GM23338 (cell line): ENCODE measurements around the gene C9orf85. TPM values are rescaled to one million over a fixed set of nuclear protein-coding genes. Genes with fewer than 3 reads are reported as not detected.

ENCODE experiments used
- ATAC-seq: fragments of 200-7000 bp; cut with Tn5 transposase; 3 replicates; pipeline ENCODE4 v1.9.1; 2020
- DNase-seq: peaks from one replicate; pipeline ENCODE4 v3.0.0-alpha.2; 2015; ENCODE audit warnings: low spot score
- H2AFZ ChIP-seq: fragments of 200-600 bp; sonication (generic); 2 replicates; pipeline ENCODE4 v1.8.0; 2016; ENCODE audit warnings: antibody characterized with exemption, mild to moderate bottlenecking, moderate library complexity
- H3F3A ChIP-seq: fragments of 200-600 bp; sonication (generic); replicated peaks from 2 replicates; pipeline ENCODE4 v1.8.0; 2017; ENCODE audit warnings: antibody characterized with exemption, mixed run types, low read depth
- H3K27ac ChIP-seq: fragments of 200-600 bp; sonication (generic); 2 replicates; pipeline ENCODE4 v1.6.1; 2016; ENCODE audit warnings: low read depth
- H3K27me3 ChIP-seq: fragments of 200-600 bp; sonication (generic); 2 replicates; pipeline ENCODE4 v1.8.0; 2016; ENCODE audit warnings: mild to moderate bottlenecking, mixed run types, moderate library complexity; ENCODE audit not compliant: insufficient read depth
- H3K36me3 ChIP-seq: fragments of 200-600 bp; sonication (generic); 2 replicates; pipeline ENCODE4 v1.8.0; 2016; ENCODE audit warnings: mild to moderate bottlenecking; ENCODE audit not compliant: insufficient read depth
- H3K4me1 ChIP-seq: fragments of 200-600 bp; sonication (generic); 2 replicates; pipeline ENCODE4 v1.8.0; 2016; ENCODE audit warnings: mild to moderate bottlenecking, moderate library complexity; ENCODE audit not compliant: insufficient read depth
- H3K4me2 ChIP-seq: fragments of 200-600 bp; sonication (generic); 2 replicates; pipeline ENCODE4 v1.7.1; 2017; ENCODE audit warnings: mixed run types
- H3K4me3 ChIP-seq: fragments of 200-600 bp; sonication (generic); 2 replicates; pipeline ENCODE4 v1.6.1; 2016; ENCODE audit warnings: mixed run types
- H3K79me2 ChIP-seq: fragments of 200-600 bp; sonication (generic); replicated peaks from 2 replicates; pipeline ENCODE4 v1.8.0; 2017; ENCODE audit warnings: mild to moderate bottlenecking; ENCODE audit not compliant: insufficient read depth
- H3K9me2 ChIP-seq: fragments of 200-600 bp; sonication (generic); 2 replicates; pipeline ENCODE4 v1.8.0; 2017; ENCODE audit not compliant: insufficient read depth
- H4K20me1 ChIP-seq: fragments of 200-600 bp; sonication (generic); replicated peaks from 2 replicates; pipeline ENCODE4 v1.8.0; 2017; ENCODE audit warnings: mild to moderate bottlenecking; ENCODE audit not compliant: insufficient read depth
- H3K27ac Mint-ChIP-seq: 2 replicates; pipeline ENCODE4 v1.8.0; 2020; ENCODE audit warnings: inconsistent platforms, mild to moderate bottlenecking, moderate library complexity, mixed read lengths
- H3K27me3 Mint-ChIP-seq: 3 replicates; pipeline ENCODE4 v1.8.0; 2022; ENCODE audit warnings: low read depth, mild to moderate bottlenecking, moderate library complexity, mixed read lengths, inconsistent platforms; ENCODE audit not compliant: insufficient read depth, poor library complexity
- H3K36me3 Mint-ChIP-seq: 3 replicates; pipeline ENCODE4 v1.8.0; 2021; ENCODE audit warnings: low read depth, mild to moderate bottlenecking, inconsistent platforms, moderate library complexity, mixed read lengths
- H3K4me1 Mint-ChIP-seq: 3 replicates; pipeline ENCODE4 v1.8.0; 2020; ENCODE audit warnings: mild to moderate bottlenecking, inconsistent platforms, mixed read lengths
- H3K4me3 Mint-ChIP-seq: 3 replicates; pipeline ENCODE4 v1.8.0; 2021; ENCODE audit warnings: moderate library complexity, mild to moderate bottlenecking, inconsistent platforms, mixed read lengths
- H3K9me3 Mint-ChIP-seq: 3 replicates; pipeline ENCODE4 v1.8.0; 2020; ENCODE audit warnings: moderate library complexity, mild to moderate bottlenecking, inconsistent platforms, mixed read lengths
- CREB1 ChIP-seq: fragments of 250-450 bp; sonication (Bioruptor Pico); IDR thresholded peaks from 2 replicates; pipeline ENCODE4 v1.5.0; 2020; ENCODE audit warnings: low read depth, mild to moderate bottlenecking, moderate library complexity
- CTCF ChIP-seq, 2 experiments: fragments of 200-600 bp in 1 of 2; sonication (generic) in 1 of 2; conservative IDR thresholded peaks; 2 replicates each; pipeline versions ENCODE4 v1.5.1 to v1.6.1; 2016 to 2017; ENCODE audit warnings: antibody characterized with exemption in 2 of 2, low read depth in 2 of 2, mild to moderate bottlenecking in 2 of 2, moderate library complexity in 1 of 2
- ETS1 ChIP-seq: IDR thresholded peaks from 2 replicates; pipeline ENCODE4 v1.6.1; 2016; ENCODE audit warnings: antibody characterized with exemption
- EZH2 ChIP-seq: fragments of 200-600 bp; sonication (generic); IDR thresholded peaks from one replicate; pipeline ENCODE4 v1.8.0; 2017; ENCODE audit warnings: antibody characterized with exemption, mild to moderate bottlenecking, low read depth; ENCODE audit not compliant: unreplicated experiment
- EZH2phosphoT487 ChIP-seq: fragments of 200-600 bp; sonication (generic); IDR thresholded peaks from one replicate; pipeline ENCODE4 v1.8.1; 2018; ENCODE audit warnings: antibody characterized with exemption; ENCODE audit not compliant: unreplicated experiment
- JUNB ChIP-seq: IDR thresholded peaks from one replicate; pipeline ENCODE4 v1.6.1; 2016; ENCODE audit warnings: antibody characterized with exemption; ENCODE audit not compliant: unreplicated experiment
- NANOG ChIP-seq: IDR thresholded peaks from 2 replicates; pipeline ENCODE4 v1.6.1; 2016; ENCODE audit warnings: antibody characterized with exemption, borderline replicate concordance
- POLR2AphosphoS5 ChIP-seq: IDR thresholded peaks from 2 replicates; pipeline ENCODE4 v1.6.1; 2016; ENCODE audit warnings: antibody characterized with exemption, low read depth
- REST ChIP-seq: IDR thresholded peaks from one replicate; pipeline ENCODE4 v1.6.1; 2018; ENCODE audit warnings: antibody characterized with exemption; ENCODE audit not compliant: unreplicated experiment
- STAT1 ChIP-seq: IDR thresholded peaks from one replicate; pipeline ENCODE4 v1.6.1; 2016; ENCODE audit warnings: antibody characterized with exemption; ENCODE audit not compliant: unreplicated experiment
- ZNF114 ChIP-seq: fragments of 250-450 bp; sonication (Bioruptor Pico); IDR thresholded peaks from 2 replicates; pipeline ENCODE4 v1.5.0; 2020; ENCODE audit warnings: mild to moderate bottlenecking, moderate library complexity
- ZNF331 ChIP-seq: fragments of 250-450 bp; sonication (Bioruptor Pico); IDR thresholded peaks from 2 replicates; pipeline ENCODE4 v1.5.0; 2020; ENCODE audit warnings: low read depth, mild to moderate bottlenecking, moderate library complexity
- ZNF462 ChIP-seq: fragments of 250-450 bp; sonication (Bioruptor Pico); IDR thresholded peaks from 2 replicates; pipeline ENCODE4 v1.5.0; 2020; ENCODE audit warnings: mild to moderate bottlenecking, moderate library complexity
- polyA plus RNA-seq: library from polyadenylated mRNA; unstranded; fragments of >200 nt; fragmentation: Nextera tagmentation; extraction: Ambion mirVana; gene quantifications from 2 replicates; pipeline ENCODE4 v1.2.1, GENCODE V29; 2016
- total RNA-seq: library from RNA; depleted of rRNA; stranded (reverse); fragments of >200 nt; shearing (Covaris generic); gene quantifications from 2 replicates; pipeline ENCODE4 v1.2.3, GENCODE V29; 2014

Gene C9orf85
- total and polyA plus RNA-seq, 2 experiments from 2014 or later, result 10.3 to 20.8 TPM

GRCh38 chr9:71901695-71902597 is 9.5 kb upstream of the C9orf85 start:
- DNase-seq (peak; percentile 51), ATAC-seq (peak; percentile 50)
- Mint-ChIP-seq H3K36me3 (peaks cover 23% of the 10 kb centered on the region; the same call in 2 of the 3 replicates), H3K4me3 (peak overlapping the region; percentile 39), H3K27me3 (no peaks in the 10 kb centered on the region), H3K4me1 (peaks cover 74% of the 10 kb centered on the region), H3K27ac (peak overlapping the region; percentile 39), H3K9me3 (no peaks in the 10 kb centered on the region)
- Histone ChIP-seq H3F3A (no peaks in the 10 kb centered on the region), H3K79me2 (peaks cover 100% of the 10 kb centered on the region), H2AFZ (no peak overlapping the region), H3K4me2 (peak overlapping the region; percentile 61), H3K9me2 (no peaks in the 10 kb centered on the region), H4K20me1 (peaks cover 58% of the 10 kb centered on the region), H3K27me3 (no peaks in the 10 kb centered on the region), H3K4me3 (peak overlapping the region; percentile 32), H3K36me3 (peaks cover 5% of the 10 kb centered on the region; the same call in 1 of the 2 replicates), H3K4me1 (peaks cover 69% of the 10 kb centered on the region), H3K27ac (peak overlapping the region; percentile 70)
- no peak for TF ChIP-seq ZNF331
- no peak for TF ChIP-seq JUNB
- no peak for TF ChIP-seq POLR2AphosphoS5
- no peak for TF ChIP-seq ZNF462 (CRISPR knock-in tag)
- no peak for TF ChIP-seq CTCF (conservative IDR thresholded peaks at IDR 0.05; ENCODE audit: low read depth in 2 of 2)
- TF ChIP-seq CREB1 (CRISPR knock-in tag), result no peak
- TF ChIP-seq REST, result no peak
- TF ChIP-seq STAT1, result no peak
- no peak for TF ChIP-seq ETS1
- TF ChIP-seq EZH2phosphoT487, result no peak
- no peak for TF ChIP-seq NANOG
- no peak for TF ChIP-seq ZNF114 (CRISPR knock-in tag)
- TF ChIP-seq EZH2, result no peak
